ENCODE data around the gene CCDC182.

CCDC182 gene

DNA sequence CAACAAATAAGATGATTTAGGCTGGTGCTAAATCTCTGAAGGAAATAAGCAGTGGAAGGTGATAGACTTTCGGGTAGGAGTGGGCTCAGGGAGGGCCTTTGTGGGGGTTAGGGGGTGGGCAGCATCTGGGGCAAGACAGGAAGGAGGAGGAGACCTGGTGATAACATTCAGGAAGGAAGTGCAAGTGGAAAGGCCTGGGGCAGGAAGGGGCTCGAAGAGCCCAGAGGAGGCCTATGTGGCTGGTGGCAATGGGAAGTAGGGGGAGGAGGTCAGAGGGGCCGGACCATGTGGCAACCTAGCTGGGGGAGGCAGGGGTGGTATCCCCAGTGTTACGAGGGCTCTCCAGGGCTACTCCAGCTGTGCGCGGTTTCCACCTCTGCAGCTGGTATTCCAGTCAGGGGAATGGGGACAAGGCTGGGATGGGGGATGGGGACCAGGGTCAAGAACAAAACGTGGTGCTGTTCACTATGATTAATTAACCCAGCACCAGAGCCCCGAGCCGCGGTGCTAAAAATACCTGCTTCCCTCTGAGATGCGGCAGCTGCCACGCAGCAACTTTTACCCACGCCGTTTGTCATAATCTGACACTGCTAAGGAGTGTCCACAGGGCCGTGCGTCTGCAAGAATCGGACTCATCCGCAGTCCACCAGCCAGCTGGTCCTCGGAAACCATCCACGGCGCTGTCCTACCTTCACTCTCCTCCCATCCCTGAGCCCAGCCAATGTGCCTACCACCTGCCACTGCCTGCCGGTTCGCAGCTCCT is 5.2 kb upstream of the CCDC182 start:
- H3K9ac ChIP-seq (ENCODE audit: low read depth, low read length, poor library complexity), result peak overlapping the region; percentile 50
- no peaks in the 10 kb centered on the region for H3K79me1 ChIP-seq (ENCODE audit: low read depth, low read length)
- no peak overlapping the region for H3K4me3 ChIP-seq (ENCODE audit: low read length in 2 of 2)
- no peak overlapping the region for H3K23ac ChIP-seq (ENCODE audit: low read depth, low read length, poor library complexity)
- no peak overlapping the region for H4K91ac ChIP-seq (ENCODE audit: low read depth, low read length, poor library complexity)
- no peak overlapping the region for H2BK5ac ChIP-seq (ENCODE audit: low read length)
- DNase-seq (ENCODE audit: low spot score), result no peak
- H3K27me3 ChIP-seq (ENCODE audit: control insufficient read depth in 3 of 3, insufficient read depth in 3 of 3, low read depth in 1 of 3, low read length in 3 of 3), result peaks cover 0 to 2% (median 0%) of the 10 kb centered on the region in 3 experiments
- no peak overlapping the region for H3K14ac ChIP-seq (ENCODE audit: low read length)
- H2AFZ ChIP-seq (ENCODE audit: low read length), result peak overlapping the region; percentile 32
- H3K4me2 ChIP-seq (ENCODE audit: insufficient read depth, low read length, poor library complexity, severe bottlenecking), result no peak overlapping the region
- peak overlapping the region; percentile 51 for H2AK5ac ChIP-seq (ENCODE audit: low read depth, low read length)
- WGBS, 2 donors (ENCODE audit: extremely low coverage in 2 of 2, insufficient read length in 2 of 2, insufficient replicate concordance in 1 of 2), result no CpG with 5 or more reads among the region's 23 CpGs
- peak overlapping the region; percentile 45 for H3K18ac ChIP-seq (ENCODE audit: low read length)
- peaks cover 0 to 13% of the 10 kb centered on the region in 2 donors for H3K4me1 ChIP-seq (ENCODE audit: control insufficient read depth in 2 of 2, insufficient read depth in 1 of 2, low read depth in 1 of 2, low read length in 2 of 2)
- no peak overlapping the region for H2BK120ac ChIP-seq (ENCODE audit: low read depth, low read length)
- peaks cover 0 to 7% of the 10 kb centered on the region in 2 donors for H3K9me3 ChIP-seq (replicated peaks in 1 of 2; ENCODE audit: control insufficient read depth in 2 of 2, insufficient read depth in 1 of 2, low read depth in 1 of 2, low read length in 2 of 2)
- H3K36me3 ChIP-seq (replicated peaks in 1 of 2; ENCODE audit: control insufficient read depth in 2 of 2, insufficient read depth in 2 of 2, low read length in 2 of 2), result no peaks in the 10 kb centered on the region
- peak overlapping the region; percentile 30 for H2BK12ac ChIP-seq (ENCODE audit: low read length)
- H3K27ac ChIP-seq (replicated peaks; ENCODE audit: low read length), result no peak overlapping the region
- H4K8ac ChIP-seq (ENCODE audit: low read depth, low read length), result no peak overlapping the region
- no peak overlapping the region for H2BK15ac ChIP-seq (ENCODE audit: low read length)
- H3K4ac ChIP-seq (ENCODE audit: low read length), result no peak overlapping the region

DNA sequence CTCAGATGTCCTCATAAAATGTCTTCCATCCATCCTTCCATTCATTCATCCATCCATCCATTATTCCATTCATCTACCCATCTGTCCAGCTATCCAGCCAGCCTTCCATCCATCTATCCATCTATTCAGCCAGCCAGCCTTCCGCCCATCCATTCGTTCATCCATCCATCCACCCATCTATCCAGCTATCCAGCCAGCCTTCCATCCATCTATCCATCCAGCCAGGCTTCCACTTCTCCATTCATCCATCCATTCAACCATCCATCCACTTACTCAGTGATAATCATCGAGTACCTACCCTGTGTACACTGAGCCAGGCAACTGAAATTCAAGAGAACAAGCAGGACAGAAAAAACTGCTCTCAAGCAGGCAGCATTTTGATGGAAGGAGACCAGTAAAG is 4.6 kb upstream of the CCDC182 start:
- no peak overlapping the region for H2BK12ac ChIP-seq (ENCODE audit: low read length)
- no peak overlapping the region for H3K4me2 ChIP-seq (ENCODE audit: insufficient read depth, low read length, poor library complexity, severe bottlenecking)
- H3K14ac ChIP-seq (ENCODE audit: low read length), result no peak overlapping the region
- DNase-seq (ENCODE audit: low spot score), result no peak
- H3K18ac ChIP-seq (ENCODE audit: low read length), result no peak overlapping the region
- H4K91ac ChIP-seq (ENCODE audit: low read depth, low read length, poor library complexity), result no peak overlapping the region
- no peaks in the 10 kb centered on the region for H3K79me1 ChIP-seq (ENCODE audit: low read depth, low read length)
- no peak overlapping the region for H3K4me3 ChIP-seq (ENCODE audit: low read length in 2 of 2)
- no peak overlapping the region for H3K27ac ChIP-seq (replicated peaks; ENCODE audit: low read length)
- H2BK15ac ChIP-seq (ENCODE audit: low read length), result no peak overlapping the region
- no peak overlapping the region for H3K23ac ChIP-seq (ENCODE audit: low read depth, low read length, poor library complexity)
- no peak overlapping the region for H2BK120ac ChIP-seq (ENCODE audit: low read depth, low read length)
- peaks cover 0 to 13% of the 10 kb centered on the region in 2 donors for H3K4me1 ChIP-seq (ENCODE audit: control insufficient read depth in 2 of 2, insufficient read depth in 1 of 2, low read depth in 1 of 2, low read length in 2 of 2)
- no peak overlapping the region for H3K4ac ChIP-seq (ENCODE audit: low read length)
- peaks cover 0 to 2% (median 0%) of the 10 kb centered on the region in 3 experiments for H3K27me3 ChIP-seq (ENCODE audit: control insufficient read depth in 3 of 3, insufficient read depth in 3 of 3, low read depth in 1 of 3, low read length in 3 of 3)
- no peak overlapping the region for H4K8ac ChIP-seq (ENCODE audit: low read depth, low read length)
- no peak overlapping the region for H3K9ac ChIP-seq (ENCODE audit: low read depth, low read length, poor library complexity)
- H3K36me3 ChIP-seq (replicated peaks in 1 of 2; ENCODE audit: control insufficient read depth in 2 of 2, insufficient read depth in 2 of 2, low read length in 2 of 2), result no peaks in the 10 kb centered on the region
- WGBS, 2 donors (ENCODE audit: extremely low coverage in 2 of 2, insufficient read length in 2 of 2, insufficient replicate concordance in 1 of 2), result no CpG with 5 or more reads among the region's 3 CpGs
- no peak overlapping the region for H2AFZ ChIP-seq (ENCODE audit: low read length)
- peaks cover 0 to 7% of the 10 kb centered on the region in 2 donors for H3K9me3 ChIP-seq (replicated peaks in 1 of 2; ENCODE audit: control insufficient read depth in 2 of 2, insufficient read depth in 1 of 2, low read depth in 1 of 2, low read length in 2 of 2)
- no peak overlapping the region for H2AK5ac ChIP-seq (ENCODE audit: low read depth, low read length)
- H2BK5ac ChIP-seq (ENCODE audit: low read length), result no peak overlapping the region

DNA sequence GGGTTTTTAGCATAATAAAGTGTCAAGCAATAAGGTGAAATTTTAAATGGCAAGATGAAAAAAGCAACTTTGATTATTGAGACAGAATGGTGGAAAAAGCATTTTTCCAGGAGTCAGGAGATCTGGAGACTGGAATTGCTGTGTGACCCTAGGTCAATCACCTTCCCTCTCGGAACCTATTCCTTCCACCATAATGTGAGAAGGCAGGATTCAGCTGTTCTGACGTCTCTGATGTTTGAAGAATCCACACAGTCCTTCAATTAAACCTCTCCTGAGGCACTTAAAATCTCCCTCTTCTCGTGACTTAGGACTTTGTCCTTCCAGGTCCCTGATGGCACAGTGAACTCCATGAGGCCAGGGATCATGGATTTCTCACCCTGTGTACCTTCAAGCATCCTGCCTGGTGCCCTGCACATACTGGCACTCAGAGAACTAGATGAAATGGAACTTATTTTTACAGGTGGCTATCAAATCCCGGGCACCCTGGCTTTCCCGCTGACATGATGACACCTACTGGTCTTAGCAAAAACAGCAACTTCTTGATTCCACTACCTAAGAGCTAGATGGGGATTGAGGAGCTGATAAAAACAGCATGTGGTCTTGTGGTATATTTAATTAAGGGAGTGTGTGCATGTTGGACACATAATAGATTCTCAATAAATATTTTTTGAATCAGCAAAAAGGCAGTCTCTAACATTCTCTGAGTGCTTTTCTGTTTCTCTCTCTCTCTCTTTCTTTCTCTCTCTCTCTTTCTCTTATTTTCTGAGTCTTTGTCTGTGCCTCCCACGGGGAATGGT is 2.3 kb upstream of the CCDC182 start:
- Histone ChIP-seq H3K27ac (replicated peaks; ENCODE audit: low read length) (no peak overlapping the region), H4K91ac (ENCODE audit: low read depth, low read length, poor library complexity) (no peak overlapping the region), H3K14ac (ENCODE audit: low read length) (no peak overlapping the region), H3K9me3 (replicated peaks in 1 of 2; ENCODE audit: control insufficient read depth in 2 of 2, insufficient read depth in 1 of 2, low read depth in 1 of 2, low read length in 2 of 2) (peaks cover 0 to 7% of the 10 kb centered on the region in 2 donors), H3K79me1 (ENCODE audit: low read depth, low read length) (no peaks in the 10 kb centered on the region), H2BK120ac (ENCODE audit: low read depth, low read length) (no peak overlapping the region), H3K18ac (ENCODE audit: low read length) (no peak overlapping the region), H3K4me3 (ENCODE audit: low read length in 2 of 2) (no peak overlapping the region), H2BK12ac (ENCODE audit: low read length) (no peak overlapping the region), H3K36me3 (replicated peaks in 1 of 2; ENCODE audit: control insufficient read depth in 2 of 2, insufficient read depth in 2 of 2, low read length in 2 of 2) (no peaks in the 10 kb centered on the region), H3K27me3 (ENCODE audit: control insufficient read depth in 3 of 3, insufficient read depth in 3 of 3, low read depth in 1 of 3, low read length in 3 of 3) (no peaks in the 10 kb centered on the region), H4K8ac (ENCODE audit: low read depth, low read length) (no peak overlapping the region), H3K4me2 (ENCODE audit: insufficient read depth, low read length, poor library complexity, severe bottlenecking) (no peak overlapping the region), H3K23ac (ENCODE audit: low read depth, low read length, poor library complexity) (no peak overlapping the region), H2BK15ac (ENCODE audit: low read length) (no peak overlapping the region), H2AK5ac (ENCODE audit: low read depth, low read length) (no peak overlapping the region), H3K4me1 (ENCODE audit: control insufficient read depth in 2 of 2, insufficient read depth in 1 of 2, low read depth in 1 of 2, low read length in 2 of 2) (peaks cover 0 to 13% of the 10 kb centered on the region in 2 donors), H3K4ac (ENCODE audit: low read length) (no peak overlapping the region), H3K9ac (ENCODE audit: low read depth, low read length, poor library complexity) (no peak overlapping the region), H2BK5ac (ENCODE audit: low read length) (no peak overlapping the region), H2AFZ (ENCODE audit: low read length) (peak overlapping the region; percentile 10)
- no CpG with 5 or more reads among the region's 6 CpGs for WGBS, 2 donors (ENCODE audit: extremely low coverage in 2 of 2, insufficient read length in 2 of 2, insufficient replicate concordance in 1 of 2)
- no peak for DNase-seq (ENCODE audit: low spot score)

DNA sequence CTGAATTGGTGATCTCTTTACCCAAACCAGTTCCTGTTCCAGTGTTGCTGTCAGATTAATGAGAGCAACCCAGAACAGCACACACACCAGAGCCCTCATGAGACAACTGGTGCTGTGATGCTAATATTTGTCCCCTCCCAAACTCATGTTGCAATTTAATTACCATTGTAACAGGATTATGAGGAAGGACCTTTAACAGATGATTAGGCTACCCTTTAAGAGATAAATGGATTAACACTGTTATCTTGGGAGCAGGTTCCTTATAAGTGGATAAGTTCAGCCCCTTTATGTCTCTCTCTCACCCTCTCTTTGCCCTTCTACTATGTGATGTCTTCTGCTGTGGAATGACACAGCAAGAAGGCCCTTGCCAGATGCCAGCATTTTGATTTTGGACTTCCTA is 1.1 kb upstream of the CCDC182 start:
- Histone ChIP-seq H2BK12ac (ENCODE audit: low read length) (no peak overlapping the region), H3K4ac (ENCODE audit: low read length) (no peak overlapping the region), H3K4me3 (ENCODE audit: low read length in 2 of 2) (no peak overlapping the region), H3K27me3 (ENCODE audit: control insufficient read depth in 3 of 3, insufficient read depth in 3 of 3, low read depth in 1 of 3, low read length in 3 of 3) (no peaks in the 10 kb centered on the region), H3K4me2 (ENCODE audit: insufficient read depth, low read length, poor library complexity, severe bottlenecking) (no peak overlapping the region), H2BK5ac (ENCODE audit: low read length) (no peak overlapping the region), H3K23ac (ENCODE audit: low read depth, low read length, poor library complexity) (no peak overlapping the region), H3K4me1 (ENCODE audit: control insufficient read depth in 2 of 2, insufficient read depth in 1 of 2, low read depth in 1 of 2, low read length in 2 of 2) (peaks cover 0 to 7% of the 10 kb centered on the region in 2 donors), H2BK120ac (ENCODE audit: low read depth, low read length) (no peak overlapping the region), H2BK15ac (ENCODE audit: low read length) (no peak overlapping the region), H3K18ac (ENCODE audit: low read length) (no peak overlapping the region), H3K79me1 (ENCODE audit: low read depth, low read length) (no peaks in the 10 kb centered on the region), H3K9me3 (replicated peaks in 1 of 2; ENCODE audit: control insufficient read depth in 2 of 2, insufficient read depth in 1 of 2, low read depth in 1 of 2, low read length in 2 of 2) (peaks cover 0 to 7% of the 10 kb centered on the region in 2 donors), H3K36me3 (replicated peaks in 1 of 2; ENCODE audit: control insufficient read depth in 2 of 2, insufficient read depth in 2 of 2, low read length in 2 of 2) (no peaks in the 10 kb centered on the region), H3K14ac (ENCODE audit: low read length) (no peak overlapping the region), H2AFZ (ENCODE audit: low read length) (no peak overlapping the region), H4K8ac (ENCODE audit: low read depth, low read length) (no peak overlapping the region), H2AK5ac (ENCODE audit: low read depth, low read length) (no peak overlapping the region), H4K91ac (ENCODE audit: low read depth, low read length, poor library complexity) (no peak overlapping the region), H3K9ac (ENCODE audit: low read depth, low read length, poor library complexity) (no peak overlapping the region), H3K27ac (replicated peaks; ENCODE audit: low read length) (no peak overlapping the region)
- DNase-seq (ENCODE audit: low spot score), result no peak
